Ectodermal cell (in vitro differentiated cells): Measurements from ENCODE around the gene DNM3.

ENCODE experiments used
- H3K27ac ChIP-seq: 2 replicates; pipeline ENCODE4 v1.7.0; 2013; ENCODE audit warnings: mild to moderate bottlenecking, low read depth, low read length; ENCODE audit not compliant: insufficient read depth, poor library complexity, severe bottlenecking
- H3K27me3 ChIP-seq: 2 replicates; pipeline ENCODE4 v1.7.0; 2013; ENCODE audit warnings: mild to moderate bottlenecking, low read length; ENCODE audit not compliant: insufficient read depth, control insufficient read depth, poor library complexity, severe bottlenecking
- H3K36me3 ChIP-seq: one replicate; pipeline ENCODE4 v1.7.0; 2013; ENCODE audit warnings: low read length; ENCODE audit not compliant: control insufficient read depth, insufficient read depth
- H3K4me1 ChIP-seq: one replicate; pipeline ENCODE4 v1.7.0; 2013; ENCODE audit warnings: low read length; ENCODE audit not compliant: control insufficient read depth, insufficient read depth
- H3K4me3 ChIP-seq: 2 replicates; pipeline ENCODE4 v1.7.0; 2013; ENCODE audit warnings: low read depth, low read length, control low read depth; ENCODE audit not compliant: insufficient read depth
- H3K9me3 ChIP-seq: 2 replicates; pipeline ENCODE4 v1.7.0; 2013; ENCODE audit warnings: mild to moderate bottlenecking, low read length, moderate library complexity; ENCODE audit not compliant: control insufficient read depth
- WGBS, 2 experiments: methylation state at CpG; one replicate each; pipeline ENCODE4 v1.1.7; 2013; ENCODE audit warnings: missing lambda C conversion rate in 2 of 2; 5-methylcytosine and 5-hydroxymethylcytosine counted together

DNM3 gene

GRCh38 chr1:171911506-171911905 lies 70.2 kb downstream of the DNM3 start:
- Histone ChIP-seq H3K9me3 (no peaks in the 10 kb centered on the region), H3K4me1 (peaks cover 4% of the 10 kb centered on the region), H3K36me3 (no peaks in the 10 kb centered on the region), H3K27me3 (no peaks in the 10 kb centered on the region), H3K27ac (no peak overlapping the region), H3K4me3 (no peak overlapping the region)
- WGBS, 2 experiments: 89 to 91% methylated on average over 8 of the region's 8 CpGs

- Histone ChIP-seq H3K9me3 (no peaks in the 10 kb centered on the region), H3K36me3 (no peaks in the 10 kb centered on the region), H3K27me3 (no peaks in the 10 kb centered on the region), H3K4me1 (peaks cover 4% of the 10 kb centered on the region), H3K4me3 (no peak overlapping the region), H3K27ac (no peak overlapping the region)
- 87 to 94% methylated on average over 1 to 2 of the region's 2 CpGs for WGBS, 2 experiments
Observed at GRCh38 chr1:171912509-171913175, 71.3 kb downstream of the DNM3 start.

GRCh38 chr1:171913385-171913784 lies 72.1 kb downstream of the DNM3 start:
- Histone ChIP-seq H3K9me3 (no peaks in the 10 kb centered on the region), H3K4me1 (peaks cover 4% of the 10 kb centered on the region), H3K36me3 (no peaks in the 10 kb centered on the region), H3K27me3 (no peaks in the 10 kb centered on the region), H3K4me3 (no peak overlapping the region), H3K27ac (no peak overlapping the region)
- 90 to 93% methylated on average over 2 of the region's 2 CpGs for WGBS, 2 experiments

DNA sequence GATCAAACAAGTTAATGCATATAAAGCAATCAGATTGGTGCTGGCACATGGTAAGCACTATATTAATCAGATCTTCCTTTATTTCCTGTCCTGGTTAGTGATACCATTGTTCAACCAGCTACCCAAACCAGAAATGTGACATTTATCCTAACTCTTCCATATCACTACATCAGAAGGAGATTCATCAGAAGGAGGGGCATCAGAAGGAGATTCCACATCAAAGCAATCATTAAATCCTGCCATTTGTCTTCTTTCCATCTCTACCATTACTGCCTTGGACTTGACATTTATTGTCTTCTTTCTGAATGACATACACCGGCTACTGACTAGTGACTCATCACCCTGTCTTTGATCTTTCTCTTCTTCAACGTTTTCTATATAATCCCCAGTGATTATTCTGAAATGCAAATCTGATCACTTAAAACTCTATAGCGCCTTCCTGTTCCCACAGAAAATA lies 75.0 kb downstream of the DNM3 start:
- H3K9me3 ChIP-seq: no peaks in the 10 kb centered on the region
- WGBS, 2 experiments: 75 to 76% methylated on average over 3 of the region's 3 CpGs
- H3K27me3 ChIP-seq: no peaks in the 10 kb centered on the region
- no peaks in the 10 kb centered on the region for H3K4me1 ChIP-seq
- H3K27ac ChIP-seq: no peak overlapping the region
- H3K36me3 ChIP-seq: no peaks in the 10 kb centered on the region
- H3K4me3 ChIP-seq: no peak overlapping the region

- H3K4me1 ChIP-seq: no peaks in the 10 kb centered on the region
- H3K36me3 ChIP-seq: no peaks in the 10 kb centered on the region
- H3K27ac ChIP-seq: no peak overlapping the region
- no peaks in the 10 kb centered on the region for H3K9me3 ChIP-seq
- H3K27me3 ChIP-seq: no peaks in the 10 kb centered on the region
- WGBS, 2 experiments: 88 to 90% methylated on average over 1 of the region's 1 CpG
- H3K4me3 ChIP-seq: no peak overlapping the region
Observed at GRCh38 chr1:171917331-171917730, 76.0 kb downstream of the DNM3 start.

DNA sequence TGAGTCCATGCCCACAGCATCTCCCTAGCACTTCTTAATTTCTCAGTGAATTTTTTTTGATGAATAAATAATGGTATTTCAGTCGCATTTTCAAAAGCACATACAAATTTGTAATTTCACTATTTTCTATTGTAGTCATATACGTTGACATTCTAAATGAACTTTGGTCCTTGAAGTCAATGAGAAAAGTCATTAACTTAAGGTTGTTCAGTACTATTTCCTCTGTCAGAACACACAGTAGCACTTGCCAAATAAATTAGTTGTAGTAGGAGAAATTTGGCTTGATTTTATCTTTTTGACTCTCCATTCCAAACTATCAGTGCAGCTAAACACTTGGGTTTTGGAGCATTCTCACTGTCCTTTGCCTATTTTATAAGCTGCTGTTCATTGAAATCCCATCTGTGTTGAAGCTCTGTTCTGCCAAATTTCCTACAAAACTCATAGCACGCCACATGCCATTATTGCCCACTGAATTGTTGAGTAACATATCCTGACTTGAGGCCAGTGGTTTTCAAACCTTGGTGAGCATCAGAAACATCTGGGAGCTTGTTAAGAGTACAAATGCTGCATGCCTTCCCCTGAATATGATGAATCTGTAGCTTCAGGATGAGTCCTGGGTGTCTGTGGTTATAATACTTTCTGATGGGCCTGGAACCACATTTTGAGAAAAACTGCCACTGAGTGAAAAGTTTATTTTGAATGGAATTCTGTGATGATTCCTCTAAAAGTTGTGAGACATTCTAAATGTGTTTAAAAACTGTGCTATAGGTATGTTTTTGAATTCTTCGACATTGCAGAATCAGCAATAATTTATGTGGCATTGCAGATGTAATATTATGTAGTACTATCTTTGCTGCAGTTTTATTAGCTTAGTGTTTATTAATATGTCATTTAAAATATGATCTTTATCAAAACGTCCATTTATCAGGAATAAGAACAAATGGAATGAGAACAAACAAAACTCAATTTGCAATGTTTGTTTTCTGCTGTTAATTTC lies 78.9 kb downstream of the DNM3 start:
- Histone ChIP-seq H3K27me3 (no peaks in the 10 kb centered on the region), H3K4me1 (no peaks in the 10 kb centered on the region), H3K27ac (no peak overlapping the region), H3K36me3 (no peaks in the 10 kb centered on the region), H3K4me3 (no peak overlapping the region), H3K9me3 (no peaks in the 10 kb centered on the region)
- WGBS, 2 experiments: 96 to 99% methylated on average over 3 to 4 of the region's 5 CpGs

GRCh38 chr1:171922999-171923398 lies 81.7 kb downstream of the DNM3 start:
- Histone ChIP-seq H3K9me3 (no peaks in the 10 kb centered on the region), H3K4me1 (no peaks in the 10 kb centered on the region), H3K4me3 (no peak overlapping the region), H3K27ac (no peak overlapping the region), H3K36me3 (no peaks in the 10 kb centered on the region), H3K27me3 (no peaks in the 10 kb centered on the region)
- 98 to 100% methylated on average over 1 to 2 of the region's 2 CpGs for WGBS, 2 experiments

DNA sequence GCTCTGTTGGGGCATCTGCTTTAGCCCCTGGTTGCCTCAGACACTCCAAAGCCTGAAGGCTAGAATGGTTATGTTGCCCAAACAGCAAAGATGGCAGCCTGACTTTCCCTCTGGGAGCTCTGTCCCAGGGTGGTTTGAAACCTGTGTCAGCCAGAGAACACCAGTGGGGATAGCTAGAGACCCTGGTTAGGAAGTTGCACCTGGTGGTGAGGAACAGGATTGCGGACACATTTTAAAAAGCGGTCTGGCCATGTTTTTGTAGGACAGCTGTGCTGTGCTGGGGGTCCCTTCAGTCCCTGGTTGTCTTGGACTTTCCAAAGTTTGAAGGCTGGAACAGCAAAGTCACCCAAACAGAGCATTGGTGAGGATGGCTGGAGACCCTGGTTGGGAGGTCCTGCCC lies 87.8 kb downstream of the DNM3 start:
- Histone ChIP-seq H3K9me3 (no peaks in the 10 kb centered on the region), H3K27ac (no peak overlapping the region), H3K4me1 (no peaks in the 10 kb centered on the region), H3K36me3 (no peaks in the 10 kb centered on the region), H3K27me3 (no peaks in the 10 kb centered on the region), H3K4me3 (no peak overlapping the region)
- WGBS, 2 experiments: 94 to 97% methylated on average over 2 of the region's 2 CpGs

DNA sequence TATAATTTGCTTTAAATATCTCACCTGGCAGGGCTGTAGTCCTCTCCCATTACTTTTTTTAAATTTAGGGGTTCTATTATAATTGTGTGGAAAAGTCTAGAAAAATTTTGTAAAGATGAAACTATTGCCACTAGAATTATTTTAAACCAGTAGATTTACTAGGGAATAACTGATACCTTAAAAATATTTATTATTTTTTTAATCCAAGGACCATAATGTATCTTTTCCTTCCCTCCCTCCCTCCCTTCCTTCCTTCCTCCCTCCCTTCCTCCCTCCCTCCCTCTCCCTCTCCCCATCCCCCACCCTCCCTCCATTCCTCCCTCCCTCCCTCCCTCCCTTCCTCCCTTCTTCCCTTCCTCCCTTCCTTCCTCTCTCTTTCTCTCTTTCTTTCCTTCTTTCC lies 90.5 kb downstream of the DNM3 start:
- H3K9me3 ChIP-seq: no peaks in the 10 kb centered on the region
- no peaks in the 10 kb centered on the region for H3K36me3 ChIP-seq
- H3K27ac ChIP-seq: no peak overlapping the region

GRCh38 chr1:171934664-171935063 lies 93.4 kb downstream of the DNM3 start:
- no peaks in the 10 kb centered on the region for H3K36me3 ChIP-seq
- 0% methylated on average over 1 of the region's 3 CpGs for WGBS, 2 experiments
- H3K27ac ChIP-seq: no peak overlapping the region
- no peak overlapping the region for H3K4me3 ChIP-seq
- H3K27me3 ChIP-seq: no peaks in the 10 kb centered on the region
- H3K9me3 ChIP-seq: no peaks in the 10 kb centered on the region
- H3K4me1 ChIP-seq: peaks cover 1% of the 10 kb centered on the region

More for the DNA sequence above, 90.5 kb downstream of the DNM3 start:
- H3K4me1 ChIP-seq: no peaks in the 10 kb centered on the region
- no peaks in the 10 kb centered on the region for H3K27me3 ChIP-seq
- no peak overlapping the region for H3K4me3 ChIP-seq
